ENCODE results near the gene RUNDC3A. TPM values are rescaled to one million over a fixed set of nuclear protein-coding genes. Genes with fewer than 3 reads are reported as not detected.

RUNDC3A gene
- total RNA-seq, 1 donor from 2014 or later = 0.60 TPM

GRCh38 chr17:44352828-44353671, 44.6 kb downstream of the RUNDC3A start:
- no peak for DNase-seq (ENCODE audit: low spot score in 2 of 2, unreplicated experiment in 2 of 2)
- no peaks in the 10 kb centered on the region for H3K9me3 Mint-ChIP-seq
- H3K27me3 Mint-ChIP-seq (ENCODE audit: low read depth) = no peaks in the 10 kb centered on the region
- peak overlapping the region; percentile 53 for H3K27ac Mint-ChIP-seq
- no peak for TF ChIP-seq CTCF (IDR thresholded peaks at IDR 0.05; ENCODE audit: unreplicated experiment)
- H3K36me3 Mint-ChIP-seq = peaks cover 5% of the 10 kb centered on the region
- H3K4me1 Mint-ChIP-seq = peaks cover 8% of the 10 kb centered on the region
- peak overlapping the region; percentile 49 for H3K4me3 Mint-ChIP-seq

GRCh38 chr17:44353672-44354331, 45.4 kb downstream of the RUNDC3A start:
- DNase-seq (ENCODE audit: low spot score in 2 of 2, unreplicated experiment in 2 of 2) = no peak
- Mint-ChIP-seq H3K9me3 (no peaks in the 10 kb centered on the region), H3K27me3 (ENCODE audit: low read depth) (no peaks in the 10 kb centered on the region), H3K4me1 (peaks cover 8% of the 10 kb centered on the region), H3K4me3 (peak overlapping the region; percentile 59), H3K27ac (no peak overlapping the region), H3K36me3 (peaks cover 6% of the 10 kb centered on the region)
- no peak for TF ChIP-seq CTCF (IDR thresholded peaks at IDR 0.05; ENCODE audit: unreplicated experiment)

GRCh38 chr17:44354582-44355561, 46.5 kb downstream of the RUNDC3A start:
- Mint-ChIP-seq H3K4me1 (peaks cover 11% of the 10 kb centered on the region), H3K27ac (no peak overlapping the region), H3K9me3 (no peaks in the 10 kb centered on the region), H3K27me3 (ENCODE audit: low read depth) (no peaks in the 10 kb centered on the region), H3K4me3 (peak overlapping the region; percentile 63), H3K36me3 (peaks cover 8% of the 10 kb centered on the region)
- peak; percentile 74 for TF ChIP-seq CTCF (IDR thresholded peaks at IDR 0.05; ENCODE audit: unreplicated experiment)
- DNase-seq (ENCODE audit: low spot score in 2 of 2, unreplicated experiment in 2 of 2) = peak; percentile 67 to 80

- no peaks in the 10 kb centered on the region for H3K27me3 Mint-ChIP-seq (ENCODE audit: low read depth)
- TF ChIP-seq CTCF (IDR thresholded peaks at IDR 0.05; ENCODE audit: unreplicated experiment) = no peak
- H3K27ac Mint-ChIP-seq = no peak overlapping the region
- peak overlapping the region; percentile 17 for H3K4me3 Mint-ChIP-seq
- no peaks in the 10 kb centered on the region for H3K9me3 Mint-ChIP-seq
- H3K4me1 Mint-ChIP-seq = peaks cover 19% of the 10 kb centered on the region
- no peak for DNase-seq (ENCODE audit: low spot score in 2 of 2, unreplicated experiment in 2 of 2)
- H3K36me3 Mint-ChIP-seq = peaks cover 8% of the 10 kb centered on the region
Observed at GRCh38 chr17:44355642-44356099, 47.3 kb downstream of the RUNDC3A start.

GRCh38 chr17:44356241-44356640, 47.8 kb downstream of the RUNDC3A start:
- no peak overlapping the region for H3K27ac Mint-ChIP-seq
- TF ChIP-seq CTCF (IDR thresholded peaks at IDR 0.05; ENCODE audit: unreplicated experiment) = no peak
- H3K4me3 Mint-ChIP-seq = no peak overlapping the region
- no peak for DNase-seq (ENCODE audit: low spot score in 2 of 2, unreplicated experiment in 2 of 2)
- no peaks in the 10 kb centered on the region for H3K9me3 Mint-ChIP-seq
- no peaks in the 10 kb centered on the region for H3K27me3 Mint-ChIP-seq (ENCODE audit: low read depth)
- peaks cover 8% of the 10 kb centered on the region for H3K36me3 Mint-ChIP-seq
- H3K4me1 Mint-ChIP-seq = peaks cover 25% of the 10 kb centered on the region

All from mesothelial cell of epicardium (in vitro differentiated cells).